GM13976 (cell line): ENCODE results near the gene SLC4A2.

Experiments used
- DNase-seq: peaks from one replicate; pipeline ENCODE4 v3.0.0; 2012; ENCODE audit warnings: low spot score
- in situ Hi-C: fragments of 300-500 bp; cut with MboI; formaldehyde crosslinking; loops from one replicate; pipeline ENCODE4 v1.12.0; 2022; ENCODE audit warnings: low sequenced_read_pairs, mixed read lengths, inconsistent platforms; ENCODE audit not compliant: unreplicated experiment
- TF ChIP-seq, protein P1 (sequence below): IDR thresholded peaks from 2 replicates; pipeline ENCODE4 v1.5.1; 2012; ENCODE audit warnings: borderline replicate concordance, mild to moderate bottlenecking; ENCODE audit not compliant: insufficient read depth; ENCODE audit errors: extremely low read depth, missing control alignments, control extremely low read depth

SLC4A2 gene

DNA sequence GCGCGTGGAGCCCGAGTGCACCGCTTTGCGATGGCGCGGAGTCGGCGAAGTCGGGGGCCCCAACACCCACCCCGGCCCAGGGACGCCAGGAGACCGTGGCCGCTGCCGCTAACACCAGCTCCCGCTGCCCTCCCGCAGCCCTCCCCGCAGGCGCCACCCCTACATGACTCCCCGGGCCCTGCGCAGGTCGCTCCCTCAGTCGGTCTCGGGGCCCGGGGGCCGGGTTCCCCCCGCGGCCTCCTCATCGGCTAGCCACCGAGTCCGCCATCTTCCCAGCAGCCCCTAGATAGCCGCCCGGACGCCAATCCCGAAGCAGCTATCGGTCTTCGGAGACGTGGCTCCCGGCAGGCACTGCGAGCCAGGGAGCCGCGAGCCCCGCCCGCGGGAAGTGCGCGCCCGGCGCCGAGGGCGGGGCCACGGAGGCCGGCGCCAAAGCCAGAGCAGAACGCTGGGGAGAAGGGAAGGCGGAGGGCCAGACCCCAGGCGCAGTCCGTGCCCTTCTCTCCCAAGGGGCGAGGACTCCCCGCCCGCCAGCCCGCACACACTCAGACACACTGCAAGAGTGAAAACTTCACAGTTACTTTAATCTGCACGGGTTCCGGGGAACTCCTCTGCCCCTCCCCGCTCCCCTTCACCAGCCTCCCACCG is 21.3 kb downstream of the SLC4A2 start, which contains the start of gene FASTK:
TSS of gene FASTK (minus strand) at position 288 of the 648 bp plus-strand sequence. CDS start at position 245, 43 bp downstream.
- TF ChIP-seq, protein P1, sequence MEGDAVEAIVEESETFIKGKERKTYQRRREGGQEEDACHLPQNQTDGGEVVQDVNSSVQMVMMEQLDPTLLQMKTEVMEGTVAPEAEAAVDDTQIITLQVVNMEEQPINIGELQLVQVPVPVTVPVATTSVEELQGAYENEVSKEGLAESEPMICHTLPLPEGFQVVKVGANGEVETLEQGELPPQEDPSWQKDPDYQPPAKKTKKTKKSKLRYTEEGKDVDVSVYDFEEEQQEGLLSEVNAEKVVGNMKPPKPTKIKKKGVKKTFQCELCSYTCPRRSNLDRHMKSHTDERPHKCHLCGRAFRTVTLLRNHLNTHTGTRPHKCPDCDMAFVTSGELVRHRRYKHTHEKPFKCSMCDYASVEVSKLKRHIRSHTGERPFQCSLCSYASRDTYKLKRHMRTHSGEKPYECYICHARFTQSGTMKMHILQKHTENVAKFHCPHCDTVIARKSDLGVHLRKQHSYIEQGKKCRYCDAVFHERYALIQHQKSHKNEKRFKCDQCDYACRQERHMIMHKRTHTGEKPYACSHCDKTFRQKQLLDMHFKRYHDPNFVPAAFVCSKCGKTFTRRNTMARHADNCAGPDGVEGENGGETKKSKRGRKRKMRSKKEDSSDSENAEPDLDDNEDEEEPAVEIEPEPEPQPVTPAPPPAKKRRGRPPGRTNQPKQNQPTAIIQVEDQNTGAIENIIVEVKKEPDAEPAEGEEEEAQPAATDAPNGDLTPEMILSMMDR, result no peak
- in situ Hi-C loops, result no loop called here

GRCh38 chr7:151081170-151082101 is 22.0 kb downstream of the SLC4A2 start:
- no peak for DNase-seq
- in situ Hi-C loops, result no loop called here
- TF ChIP-seq, protein P1, result no peak

More for the DNA sequence above, 21.3 kb downstream of the SLC4A2 start, which contains the start of gene FASTK:
- DNase-seq, result peak; percentile 98

DNA sequence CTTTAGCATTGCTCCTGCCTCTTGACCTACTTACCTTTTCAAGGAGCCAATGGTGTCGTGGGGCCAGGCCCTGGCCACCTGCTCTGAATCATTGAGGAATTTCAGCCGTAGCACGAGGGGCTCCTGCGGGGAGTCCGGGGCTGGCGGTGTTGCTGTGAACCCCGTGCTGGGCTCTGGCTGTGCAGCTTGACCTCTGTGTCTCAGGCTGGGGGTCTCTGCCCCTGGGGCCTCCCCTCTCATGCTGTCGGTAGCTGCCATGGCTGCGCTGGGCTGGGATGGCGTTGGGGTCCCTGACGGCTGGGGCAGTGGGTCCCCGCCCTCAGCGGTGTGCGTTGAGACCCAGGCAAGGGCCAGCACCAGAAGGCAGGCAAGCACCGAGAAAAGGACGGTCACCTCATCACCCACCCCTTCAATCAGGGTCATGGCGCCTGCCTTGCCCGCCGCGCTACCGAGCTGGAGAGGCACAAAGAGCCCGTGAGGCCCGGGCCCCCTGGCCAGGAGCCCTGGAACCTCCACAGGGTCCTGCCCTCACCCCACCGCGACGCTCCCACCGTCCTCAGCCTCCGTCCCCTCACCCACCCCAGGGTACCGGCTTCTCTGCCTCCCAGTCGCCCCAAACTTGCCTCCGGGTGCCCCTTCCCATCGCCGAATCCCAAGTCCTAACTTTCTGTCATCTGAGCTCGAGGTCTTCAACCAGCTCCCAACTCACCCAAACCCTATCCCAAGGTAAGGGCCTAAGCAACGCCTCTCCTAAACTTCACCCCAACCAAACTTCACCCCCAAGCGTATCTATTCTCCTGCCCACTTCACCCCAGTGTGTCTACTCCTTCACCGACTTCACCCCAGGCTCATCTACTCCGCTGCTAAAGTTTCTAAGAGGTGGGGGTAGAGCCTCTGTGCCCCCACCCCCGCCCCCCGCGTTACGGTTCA is 23.0 kb downstream of the SLC4A2 start:
- in situ Hi-C loops, result no loop called here
- TF ChIP-seq, protein P1, result no peak
- no peak for DNase-seq

GRCh38 chr7:151083071-151083823 is 23.9 kb downstream of the SLC4A2 start, which contains the start of gene TMUB1:
TSS of gene TMUB1 (minus strand) at chr7:151083493. CDS start at chr7:151082563, 930 bp downstream.
- in situ Hi-C loops, result no loop called here
- DNase-seq, result peak; percentile 89

DNA sequence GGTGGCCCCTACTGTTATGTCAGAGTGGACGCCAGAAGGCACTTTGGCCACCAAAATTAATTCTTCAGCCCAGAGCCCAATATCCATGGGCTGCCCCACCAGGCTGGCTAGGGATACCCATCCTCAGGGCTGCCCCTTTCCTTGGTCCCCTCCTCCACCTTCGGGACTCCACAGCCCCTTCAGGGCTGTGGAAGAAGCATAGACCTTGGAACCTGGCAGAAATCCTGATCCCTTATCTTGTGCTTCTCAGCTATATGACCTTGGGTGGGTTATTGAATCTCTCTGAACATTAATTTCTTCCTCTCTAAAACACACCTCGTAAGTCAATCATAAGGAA is 24.4 kb downstream of the SLC4A2 start:
- TF ChIP-seq, protein P1, result no peak
- in situ Hi-C loops, result no loop called here
- no peak for DNase-seq

More at GRCh38 chr7:151083071-151083823, 23.9 kb downstream of the SLC4A2 start, which contains the start of gene TMUB1:
- TF ChIP-seq, protein P1, result no peak
